Cardiac fibroblast (primary cell): ENCODE measurements around the gene NTRK2.
A peak's percentile ranks its signal among the peaks of the same experiment; 100 is the strongest.

Experiments
- DNase-seq, 2 donors: peaks; one replicate each; pipeline versions ENCODE4 v3.0.0 to v3.0.0-alpha.2; 2010; ENCODE audit warnings: low read depth in 2 of 2
- H3K4me3 ChIP-seq, 2 donors: replicated peaks in 1 of 2; 1 replicate in 1 of 2; 2 replicates in 1 of 2; pipeline ENCODE4 v1.5.1; 2011; ENCODE audit warnings: low read depth in 2 of 2, low read length in 2 of 2, mild to moderate bottlenecking in 2 of 2, moderate library complexity in 1 of 2
- CTCF ChIP-seq: IDR thresholded peaks from one replicate; pipeline ENCODE4 v1.5.1; 2011; ENCODE audit warnings: low read depth, mild to moderate bottlenecking, low read length, inconsistent platforms

The NTRK2 gene

GRCh38 chr9:84794981-84795637 is 125.6 kb downstream of the NTRK2 start:
- H3K4me3 ChIP-seq: no peak overlapping the region
- DNase-seq: no peak
- no peak for TF ChIP-seq CTCF

GRCh38 chr9:84796404-84796803 is 126.9 kb downstream of the NTRK2 start:
- no peak overlapping the region for H3K4me3 ChIP-seq
- TF ChIP-seq CTCF: no peak
- no peak for DNase-seq

GRCh38 chr9:84799251-84799650 is 129.7 kb downstream of the NTRK2 start:
- no peak for DNase-seq
- H3K4me3 ChIP-seq: no peak overlapping the region
- no peak for TF ChIP-seq CTCF

- H3K4me3 ChIP-seq: no peak overlapping the region
- peak in 1 of 2 donors; percentile 2 for DNase-seq
- no peak for TF ChIP-seq CTCF
Observed at GRCh38 chr9:84804951-84805694, 135.6 kb downstream of the NTRK2 start.

GRCh38 chr9:84807431-84807830 is 137.9 kb downstream of the NTRK2 start:
- no peak for DNase-seq
- TF ChIP-seq CTCF: no peak
- H3K4me3 ChIP-seq: no peak overlapping the region

- no peak for TF ChIP-seq CTCF
Observed at GRCh38 chr9:84807870-84808390, 138.4 kb downstream of the NTRK2 start.

More at GRCh38 chr9:84807870-84808390, 138.4 kb downstream of the NTRK2 start:
- no peak overlapping the region for H3K4me3 ChIP-seq
- no peak for DNase-seq
